ENCODE measurements around the gene ADAT2.

The ADAT2 gene

DNA sequence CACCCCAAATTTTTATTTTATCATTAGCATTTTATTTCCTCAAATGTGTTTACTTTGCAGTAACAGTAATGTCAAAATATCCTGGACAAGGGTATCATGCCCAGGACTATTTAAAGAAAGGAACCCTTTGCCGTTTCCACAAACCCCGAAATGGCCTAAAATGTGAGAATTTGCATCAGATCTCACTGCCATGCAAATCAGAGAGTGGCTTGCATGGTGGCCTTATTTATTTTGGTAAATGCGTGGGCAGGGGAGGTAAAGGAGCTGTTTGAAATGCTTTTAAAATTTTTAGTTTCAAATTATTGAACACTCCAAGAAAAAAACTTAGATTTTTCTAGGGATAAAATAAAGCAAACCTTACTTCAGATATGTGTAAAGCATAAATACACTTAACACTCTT is 43.8 kb downstream of the ADAT2 start:
- Histone ChIP-seq H3K4me1 (ENCODE audit: control insufficient read depth, insufficient read depth, low read length) (peaks cover 14% of the 10 kb centered on the region), H3K4me3 (ENCODE audit: low read depth, low read length) (no peak overlapping the region), H3K9me3 (ENCODE audit: control insufficient read depth, insufficient read depth, low read depth, low read length) (no peaks in the 10 kb centered on the region), H3K27me3 (ENCODE audit: control insufficient read depth, insufficient read depth, low read length) (no peaks in the 10 kb centered on the region), H3K36me3 (ENCODE audit: control insufficient read depth, insufficient read depth, low read length) (no peaks in the 10 kb centered on the region), H3K27ac (ENCODE audit: low read depth, low read length) (no peak overlapping the region), H3K9ac (ENCODE audit: low read length) (no peak overlapping the region)

DNA sequence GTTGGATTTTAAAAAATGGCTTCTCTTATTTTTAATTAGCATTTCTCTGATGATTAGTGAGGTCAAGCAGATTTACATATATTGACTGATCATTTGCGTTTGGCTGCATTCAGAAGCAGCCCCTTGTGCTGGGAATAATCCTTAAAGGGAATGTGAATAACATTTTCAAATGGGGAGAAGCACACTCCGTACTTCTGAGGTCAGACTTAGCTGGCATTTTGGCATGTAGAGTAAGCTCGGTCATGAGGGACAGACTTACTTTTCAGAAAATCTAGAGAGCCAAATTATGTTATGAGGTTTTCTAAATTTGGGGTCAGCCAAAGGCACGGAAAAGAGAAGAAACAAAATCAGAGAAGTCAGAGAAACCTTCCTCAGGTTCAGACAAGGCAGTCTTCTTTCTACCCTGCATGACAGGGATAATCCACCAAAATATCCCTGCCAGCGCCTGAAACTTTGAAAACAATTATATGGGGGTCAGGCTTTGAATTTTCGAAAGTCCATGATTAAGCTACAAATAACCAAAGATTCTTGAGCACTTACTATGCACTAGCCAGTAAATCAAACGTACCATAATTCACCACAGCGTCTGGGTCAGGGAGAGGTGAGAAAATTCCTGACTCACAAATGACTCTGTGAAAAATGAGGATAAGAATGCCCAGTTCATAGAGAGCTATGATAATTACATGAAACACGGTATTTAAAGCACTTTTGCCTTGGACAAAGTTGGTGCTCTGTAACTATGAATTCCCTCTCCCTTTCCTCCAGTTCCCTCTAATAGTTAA is 44.9 kb downstream of the ADAT2 start:
- Histone ChIP-seq H3K9ac (ENCODE audit: low read length) (no peak overlapping the region), H3K9me3 (ENCODE audit: control insufficient read depth, insufficient read depth, low read depth, low read length) (no peaks in the 10 kb centered on the region), H3K27me3 (ENCODE audit: control insufficient read depth, insufficient read depth, low read length) (no peaks in the 10 kb centered on the region), H3K4me3 (ENCODE audit: low read depth, low read length) (no peak overlapping the region), H3K4me1 (ENCODE audit: control insufficient read depth, insufficient read depth, low read length) (peaks cover 9% of the 10 kb centered on the region), H3K27ac (ENCODE audit: low read depth, low read length) (no peak overlapping the region), H3K36me3 (ENCODE audit: control insufficient read depth, insufficient read depth, low read length) (no peaks in the 10 kb centered on the region)

DNA sequence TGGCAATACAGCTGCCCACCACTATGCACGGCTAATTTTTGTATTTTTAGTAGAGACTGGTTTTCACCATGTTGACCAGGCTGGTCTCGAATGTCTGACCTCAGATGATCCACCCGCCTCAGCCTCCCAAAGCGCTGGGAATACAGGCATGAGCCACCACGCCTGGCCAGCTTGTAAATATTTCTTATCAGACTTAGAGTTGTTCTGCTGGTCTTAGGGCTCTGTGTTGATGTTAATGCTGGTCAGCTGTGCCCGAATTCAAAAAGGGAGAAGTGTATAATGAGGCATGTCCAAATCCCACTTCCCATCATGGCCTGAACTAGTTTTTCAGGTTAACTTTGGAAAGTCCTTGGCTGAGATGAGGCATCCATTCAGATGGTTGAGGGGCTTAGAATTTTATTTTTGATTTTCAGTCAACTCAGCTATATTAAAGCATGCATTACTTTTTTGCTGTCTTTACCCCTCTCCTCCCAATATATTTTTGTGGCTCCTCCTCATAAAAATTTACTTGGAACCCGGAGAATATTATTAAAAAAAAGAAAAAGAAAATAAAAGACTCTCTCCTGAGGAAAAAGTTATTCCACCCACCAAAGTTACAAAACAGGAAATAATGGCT is 47.7 kb downstream of the ADAT2 start:
- H3K4me1 ChIP-seq (ENCODE audit: control insufficient read depth, insufficient read depth, low read length) = peaks cover 17% of the 10 kb centered on the region
- H3K9me3 ChIP-seq (ENCODE audit: control insufficient read depth, insufficient read depth, low read depth, low read length) = no peaks in the 10 kb centered on the region
- no peaks in the 10 kb centered on the region for H3K27me3 ChIP-seq (ENCODE audit: control insufficient read depth, insufficient read depth, low read length)
- no peak overlapping the region for H3K4me3 ChIP-seq (ENCODE audit: low read depth, low read length)
- H3K9ac ChIP-seq (ENCODE audit: low read length) = no peak overlapping the region
- H3K27ac ChIP-seq (ENCODE audit: low read depth, low read length) = no peak overlapping the region
- no peaks in the 10 kb centered on the region for H3K36me3 ChIP-seq (ENCODE audit: control insufficient read depth, insufficient read depth, low read length)

DNA sequence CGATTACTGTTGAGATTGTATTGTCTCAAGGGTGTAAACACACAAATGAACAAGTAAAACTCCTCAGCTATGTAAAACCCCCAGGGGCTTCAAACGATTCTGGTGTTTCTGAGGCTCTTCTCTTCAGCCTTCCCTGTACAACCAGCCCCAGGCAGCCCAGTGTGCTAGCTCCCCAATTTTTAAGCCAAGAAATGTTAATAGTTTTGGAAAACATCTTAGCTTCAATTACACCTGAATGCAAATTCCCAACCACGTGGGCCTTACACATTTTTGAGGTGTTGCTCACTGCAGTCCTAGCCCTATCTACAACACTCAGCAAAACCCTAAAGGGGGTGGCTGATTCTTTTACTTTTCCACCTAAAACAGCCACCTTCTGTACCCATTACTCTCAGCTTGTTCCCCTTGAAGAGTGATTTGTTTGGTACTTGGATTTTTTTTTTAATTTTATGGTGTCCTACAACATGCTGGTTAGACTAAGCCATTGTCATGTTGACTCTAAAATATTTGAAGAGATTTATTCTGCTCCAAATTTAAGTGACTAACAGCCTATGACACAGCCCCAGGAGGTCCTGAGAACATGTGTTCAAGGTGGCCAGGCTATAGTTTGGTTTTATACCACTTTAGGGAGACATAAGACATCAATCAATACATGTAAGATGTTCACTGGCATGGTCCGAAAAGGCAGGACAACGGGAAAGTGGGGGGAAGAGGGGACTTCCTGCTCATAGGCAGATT is 48.7 kb downstream of the ADAT2 start:
- H3K4me1 ChIP-seq (ENCODE audit: control insufficient read depth, insufficient read depth, low read length) = peaks cover 27% of the 10 kb centered on the region
- H3K36me3 ChIP-seq (ENCODE audit: control insufficient read depth, insufficient read depth, low read length) = no peaks in the 10 kb centered on the region
- H3K4me3 ChIP-seq (ENCODE audit: low read depth, low read length) = no peak overlapping the region
- H3K9me3 ChIP-seq (ENCODE audit: control insufficient read depth, insufficient read depth, low read depth, low read length) = no peaks in the 10 kb centered on the region
- H3K27me3 ChIP-seq (ENCODE audit: control insufficient read depth, insufficient read depth, low read length) = no peaks in the 10 kb centered on the region
- H3K27ac ChIP-seq (ENCODE audit: low read depth, low read length) = no peak overlapping the region
- H3K9ac ChIP-seq (ENCODE audit: low read length) = no peak overlapping the region

DNA sequence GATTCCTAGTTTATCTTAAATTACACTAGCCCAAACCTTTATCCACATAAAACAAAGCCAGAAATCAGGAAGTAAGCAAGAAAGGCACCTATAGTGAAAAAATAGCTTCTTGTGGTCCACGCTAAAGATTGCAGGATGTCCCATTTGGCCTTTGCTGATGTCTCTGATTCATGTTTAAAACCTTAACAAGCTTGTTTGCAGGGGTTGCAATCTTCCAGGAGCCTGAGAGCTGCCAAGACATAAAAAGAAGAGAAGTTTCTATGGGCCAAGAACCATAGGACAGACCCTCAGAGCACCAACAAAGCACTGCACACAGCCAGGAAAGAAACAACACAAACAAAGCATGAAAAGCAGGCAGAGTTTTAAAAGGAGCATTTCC is 49.4 kb downstream of the ADAT2 start:
- Histone ChIP-seq H3K36me3 (ENCODE audit: control insufficient read depth, insufficient read depth, low read length) (no peaks in the 10 kb centered on the region), H3K9ac (ENCODE audit: low read length) (no peak overlapping the region), H3K4me3 (ENCODE audit: low read depth, low read length) (no peak overlapping the region), H3K4me1 (ENCODE audit: control insufficient read depth, insufficient read depth, low read length) (peaks cover 29% of the 10 kb centered on the region), H3K27ac (ENCODE audit: low read depth, low read length) (no peak overlapping the region), H3K9me3 (ENCODE audit: control insufficient read depth, insufficient read depth, low read depth, low read length) (no peaks in the 10 kb centered on the region), H3K27me3 (ENCODE audit: control insufficient read depth, insufficient read depth, low read length) (no peaks in the 10 kb centered on the region)

DNA sequence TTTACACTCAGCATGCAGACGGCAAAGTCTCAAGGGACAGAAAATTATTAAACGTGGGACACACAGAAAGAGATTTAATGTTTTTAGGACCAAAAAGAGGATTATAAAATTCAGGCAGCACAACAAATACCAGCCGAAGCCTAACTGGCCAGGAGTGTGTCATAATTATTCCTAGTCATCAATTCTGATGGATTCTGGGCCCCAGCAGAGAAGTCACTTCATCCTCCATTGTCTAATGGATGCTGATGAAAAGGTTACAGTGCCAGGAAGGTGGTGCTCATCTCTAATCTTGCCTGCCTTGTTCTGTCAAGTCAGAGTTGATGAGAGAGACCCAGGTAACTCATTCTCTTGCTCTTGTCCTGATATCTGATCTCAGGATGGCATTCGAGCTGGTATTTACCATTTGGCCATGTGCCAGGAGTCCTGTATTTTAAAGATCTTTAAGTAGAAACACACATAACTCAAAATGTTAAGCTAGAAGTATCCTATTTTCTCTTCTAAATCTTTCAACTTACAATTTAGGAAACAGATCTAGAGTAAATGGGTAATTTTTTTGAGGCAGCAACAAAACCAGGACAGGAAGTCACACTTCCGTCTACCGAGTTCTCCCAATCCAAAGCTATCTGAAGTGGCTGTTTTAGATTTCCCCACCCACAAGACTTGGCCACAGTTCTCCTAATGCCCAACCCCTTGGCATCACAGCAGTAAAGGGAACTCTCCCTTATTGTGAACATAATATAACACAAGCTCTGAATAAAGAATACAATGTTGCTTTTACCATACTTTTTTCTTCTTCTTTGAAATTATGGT is 50.0 kb downstream of the ADAT2 start:
- Histone ChIP-seq H3K36me3 (ENCODE audit: control insufficient read depth, insufficient read depth, low read length) (no peaks in the 10 kb centered on the region), H3K9me3 (ENCODE audit: control insufficient read depth, insufficient read depth, low read depth, low read length) (no peaks in the 10 kb centered on the region), H3K9ac (ENCODE audit: low read length) (no peak overlapping the region), H3K4me3 (ENCODE audit: low read depth, low read length) (no peak overlapping the region), H3K4me1 (ENCODE audit: control insufficient read depth, insufficient read depth, low read length) (peaks cover 29% of the 10 kb centered on the region), H3K27ac (ENCODE audit: low read depth, low read length) (no peak overlapping the region), H3K27me3 (ENCODE audit: control insufficient read depth, insufficient read depth, low read length) (no peaks in the 10 kb centered on the region)

DNA sequence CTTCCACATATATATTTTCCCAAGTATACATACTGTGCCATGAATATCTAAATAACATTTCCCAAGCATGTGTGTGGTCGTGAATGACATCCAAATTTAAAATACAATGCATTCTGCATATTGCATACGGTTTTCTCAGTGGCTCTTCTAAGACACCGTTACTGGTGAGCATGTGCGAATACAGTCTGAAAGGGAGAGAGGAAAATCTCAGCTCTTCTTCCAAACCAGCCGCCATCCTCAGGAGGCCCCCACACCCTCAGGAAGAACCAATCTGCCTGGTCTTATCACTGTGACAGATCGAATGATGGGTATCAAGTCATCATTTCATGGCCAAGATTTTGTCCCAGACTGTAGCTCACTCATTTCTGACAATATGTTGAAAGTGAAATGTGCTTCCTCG is 50.7 kb downstream of the ADAT2 start:
- Histone ChIP-seq H3K4me3 (ENCODE audit: low read depth, low read length) (no peak overlapping the region), H3K9me3 (ENCODE audit: control insufficient read depth, insufficient read depth, low read depth, low read length) (no peaks in the 10 kb centered on the region), H3K27me3 (ENCODE audit: control insufficient read depth, insufficient read depth, low read length) (no peaks in the 10 kb centered on the region), H3K36me3 (ENCODE audit: control insufficient read depth, insufficient read depth, low read length) (no peaks in the 10 kb centered on the region), H3K9ac (ENCODE audit: low read length) (no peak overlapping the region), H3K4me1 (ENCODE audit: control insufficient read depth, insufficient read depth, low read length) (peaks cover 29% of the 10 kb centered on the region), H3K27ac (ENCODE audit: low read depth, low read length) (no peak overlapping the region)

DNA sequence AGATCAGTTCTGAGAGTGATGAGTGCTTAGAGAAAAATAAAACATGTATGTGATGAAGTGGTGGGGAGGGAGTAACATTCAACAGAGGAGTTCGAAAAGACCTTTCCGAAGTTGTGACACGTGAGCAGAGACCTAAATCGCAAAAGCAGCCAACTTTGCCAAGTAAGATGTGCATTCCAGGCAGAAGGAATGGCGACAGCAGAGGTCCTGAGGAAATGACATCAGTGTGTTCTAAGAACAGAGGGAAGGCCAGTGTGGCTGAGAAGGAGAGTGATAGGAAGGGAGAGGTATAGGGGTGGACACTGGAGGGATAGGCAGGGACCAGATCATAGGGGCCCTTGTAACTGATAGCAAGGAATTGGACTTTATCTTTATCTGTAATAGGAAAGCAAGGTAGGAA is 51.3 kb downstream of the ADAT2 start:
- Histone ChIP-seq H3K9me3 (ENCODE audit: control insufficient read depth, insufficient read depth, low read depth, low read length) (no peaks in the 10 kb centered on the region), H3K4me1 (ENCODE audit: control insufficient read depth, insufficient read depth, low read length) (peaks cover 29% of the 10 kb centered on the region), H3K27me3 (ENCODE audit: control insufficient read depth, insufficient read depth, low read length) (no peaks in the 10 kb centered on the region), H3K36me3 (ENCODE audit: control insufficient read depth, insufficient read depth, low read length) (no peaks in the 10 kb centered on the region), H3K27ac (ENCODE audit: low read depth, low read length) (no peak overlapping the region), H3K9ac (ENCODE audit: low read length) (no peak overlapping the region), H3K4me3 (ENCODE audit: low read depth, low read length) (no peak overlapping the region)

DNA sequence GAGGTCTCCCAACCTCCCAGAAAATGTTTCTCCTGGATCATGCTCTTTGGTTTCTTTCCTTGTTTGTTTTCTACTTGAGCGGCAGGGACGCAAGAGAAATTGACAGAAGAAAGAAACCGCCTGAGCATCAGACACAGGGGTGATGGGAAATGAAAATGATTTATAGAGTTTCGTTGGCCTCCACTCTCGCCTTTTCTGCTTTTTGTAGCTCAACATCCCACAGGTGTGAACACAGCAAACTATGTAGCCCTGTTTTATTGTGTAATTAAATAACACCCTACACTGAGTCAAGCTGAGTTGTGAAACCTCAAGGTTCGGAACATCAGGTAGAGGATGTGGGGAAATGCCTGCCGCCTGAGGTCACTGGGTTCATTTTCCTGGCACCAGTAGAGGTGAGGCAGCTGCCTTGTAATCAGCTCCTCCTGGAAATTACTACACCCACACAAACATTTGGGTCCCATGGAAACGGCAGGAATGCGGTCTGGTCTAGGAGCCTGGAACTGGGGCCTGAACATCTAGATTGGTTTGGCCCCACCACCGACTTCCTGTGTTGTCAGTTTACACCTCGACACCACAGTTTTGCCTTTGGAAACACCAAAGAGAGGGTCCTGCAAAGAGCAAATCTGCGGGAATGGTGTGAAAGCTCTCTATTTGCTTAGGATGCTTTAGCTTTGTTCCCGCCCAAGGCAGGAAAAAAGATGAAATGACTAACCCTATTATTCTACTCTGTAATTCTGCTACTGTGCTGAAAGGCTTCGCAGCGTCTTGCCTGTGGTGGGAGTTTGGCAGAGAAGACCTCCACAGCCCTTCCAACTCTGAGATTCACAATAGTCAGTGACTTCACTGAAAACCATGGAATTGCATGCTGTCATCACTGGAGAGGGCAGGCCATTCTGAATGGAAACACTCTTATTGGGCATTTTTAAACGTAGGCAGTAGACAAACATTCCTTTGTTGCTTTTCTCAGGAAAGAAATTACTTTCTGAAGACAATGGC is 53.0 kb downstream of the ADAT2 start:
- Histone ChIP-seq H3K4me1 (ENCODE audit: control insufficient read depth, insufficient read depth, low read length) (peaks cover 26% of the 10 kb centered on the region), H3K27ac (ENCODE audit: low read depth, low read length) (peak overlapping the region; percentile 51; the same call in 1 of the 2 replicates)

More for the DNA sequence above, 53.0 kb downstream of the ADAT2 start:
- no peaks in the 10 kb centered on the region for H3K9me3 ChIP-seq (ENCODE audit: control insufficient read depth, insufficient read depth, low read depth, low read length)
- H3K4me3 ChIP-seq (ENCODE audit: low read depth, low read length) = no peak overlapping the region
- no peaks in the 10 kb centered on the region for H3K36me3 ChIP-seq (ENCODE audit: control insufficient read depth, insufficient read depth, low read length)
- H3K27me3 ChIP-seq (ENCODE audit: control insufficient read depth, insufficient read depth, low read length) = no peaks in the 10 kb centered on the region
- H3K9ac ChIP-seq (ENCODE audit: low read length) = no peak overlapping the region
